Upper lobe of right lung (tissue), 1 donor: ENCODE measurements around the gene VPS50. TPM values are rescaled to one million over a fixed set of nuclear protein-coding genes. Genes with fewer than 3 reads are reported as not detected.
"Not testable (repeated sequence)": the region's sequence is repeated elsewhere in the genome, so short reads cannot be mapped to it uniquely, and the experiment has no call there.

Experiments used
- ATAC-seq: fragments of 200-7000 bp; cut with Tn5 transposase; one replicate; pipeline ENCODE4 v1.9.1; 2020; ENCODE audit warnings: mild to moderate bottlenecking, moderate library complexity
- DNase-seq: peaks from one replicate; pipeline ENCODE4 v3.0.0-alpha.2; 2020
- H3K27ac ChIP-seq: fragments of 200-600 bp; one replicate; pipeline ENCODE4 v1.8.0; 2022
- H3K27me3 ChIP-seq: fragments of 200-600 bp; one replicate; pipeline ENCODE4 v1.8.0; 2022; ENCODE audit warnings: mild to moderate bottlenecking
- H3K36me3 ChIP-seq: fragments of 200-600 bp; one replicate; pipeline ENCODE4 v1.8.0; 2022
- H3K4me1 ChIP-seq: fragments of 200-600 bp; one replicate; pipeline ENCODE4 v1.8.0; 2022
- H3K4me3 ChIP-seq: fragments of 200-600 bp; one replicate; pipeline ENCODE4 v1.8.0; 2022; ENCODE audit warnings: mild to moderate bottlenecking
- H3K9me3 ChIP-seq: fragments of 200-600 bp; one replicate; pipeline ENCODE4 v1.8.0; 2022
- CTCF ChIP-seq: fragments of 200-600 bp; IDR thresholded peaks from one replicate; pipeline ENCODE4 v1.8.0; 2022; ENCODE audit warnings: antibody characterized with exemption
- intact Hi-C: fragments of 100-400 bp; cut with DNase I; formaldehyde crosslinking; loops from one replicate; pipeline ENCODE4 v1.11.0; 2022
- total RNA-seq: library from RNA; stranded (reverse); fragmentation: NEBNext Ultra II Directional; extraction: Animal tissue kit (Norgen Biotek cat#: 25700); gene quantifications from one replicate; pipeline ENCODE4 v1.2.1, GENCODE V29; 2021
- donor health status: DM: no; HTN: yes; CAD: no; lungs with severe emphysema.

Gene VPS50
- total RNA-seq, 1 donor from 2014 or later: 30.2 TPM

- no peak for ATAC-seq
- Histone ChIP-seq H3K27me3 (no peaks in the 10 kb centered on the region), H3K27ac (no peak overlapping the region), H3K36me3 (peaks cover 31% of the 10 kb centered on the region), H3K4me3 (no peak overlapping the region), H3K9me3 (no peaks in the 10 kb centered on the region), H3K4me1 (no peaks in the 10 kb centered on the region)
- TF ChIP-seq CTCF: no peak
- intact Hi-C loops: no loop called here
- DNase-seq: no peak
Observed at GRCh38 chr7:93361853-93362252, 129.7 kb downstream of the VPS50 start.

DNA sequence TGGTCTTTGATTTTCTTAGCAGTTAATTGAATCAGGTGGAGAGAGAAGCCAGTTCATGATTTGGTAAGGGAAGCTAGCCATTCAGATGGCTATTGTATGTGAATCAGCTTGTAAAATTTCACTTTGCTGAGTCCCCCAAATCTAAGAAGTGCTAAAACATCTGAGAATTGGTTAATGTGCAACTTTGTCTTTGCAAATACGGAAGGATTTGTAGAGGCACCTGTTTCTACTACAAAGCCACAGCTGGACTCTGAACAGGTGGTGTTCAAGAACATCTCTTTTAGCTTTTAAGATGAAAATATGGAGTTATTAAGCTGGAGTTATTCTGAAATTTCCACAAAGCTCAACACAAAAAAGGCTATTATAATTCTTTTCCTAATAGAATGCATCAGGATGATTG is 132.6 kb downstream of the VPS50 start:
- intact Hi-C loops: no loop called here

GRCh38 chr7:93365341-93365740 is 133.2 kb downstream of the VPS50 start:
- TF ChIP-seq CTCF: no peak
- DNase-seq: no peak
- no peak overlapping the region for H3K4me3 ChIP-seq
- intact Hi-C loops: no loop called here
- H3K4me1 ChIP-seq: no peaks in the 10 kb centered on the region
- no peaks in the 10 kb centered on the region for H3K27me3 ChIP-seq
- no peaks in the 10 kb centered on the region for H3K9me3 ChIP-seq
- H3K36me3 ChIP-seq: no peaks in the 10 kb centered on the region
- no peak for ATAC-seq
- no peak overlapping the region for H3K27ac ChIP-seq

More for the DNA sequence above, 132.6 kb downstream of the VPS50 start:
- Histone ChIP-seq H3K27me3 (no peaks in the 10 kb centered on the region), H3K4me1 (no peaks in the 10 kb centered on the region), H3K36me3 (peaks cover 3% of the 10 kb centered on the region), H3K4me3 (no peak overlapping the region), H3K9me3 (no peaks in the 10 kb centered on the region), H3K27ac (no peak overlapping the region)
- ATAC-seq (no peak), DNase-seq (no peak)
- TF ChIP-seq CTCF: no peak

DNA sequence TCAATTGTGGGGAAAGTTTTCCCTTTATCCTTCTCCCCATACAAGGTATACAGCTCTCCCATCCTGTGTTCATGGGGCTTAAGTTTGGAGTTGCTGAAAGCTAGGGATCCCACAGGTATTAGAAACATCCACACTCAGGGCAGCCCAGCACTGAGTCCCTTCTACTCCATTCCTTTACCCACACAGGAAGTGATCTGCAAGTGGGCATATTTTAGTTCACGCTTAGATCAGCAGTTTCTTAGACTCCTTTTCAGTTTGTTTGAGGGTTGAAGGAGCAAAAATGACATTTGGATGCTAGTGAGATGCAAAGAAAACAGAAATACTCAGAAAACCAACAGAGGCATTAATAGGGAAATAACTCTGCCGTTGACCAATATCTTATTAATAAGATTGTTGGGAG is 134.7 kb downstream of the VPS50 start:
- ATAC-seq (no peak), DNase-seq (no peak)
- Histone ChIP-seq H3K9me3 (no peaks in the 10 kb centered on the region), H3K4me3 (no peak overlapping the region), H3K27ac (no peak overlapping the region), H3K27me3 (no peaks in the 10 kb centered on the region), H3K36me3 (no peaks in the 10 kb centered on the region), H3K4me1 (no peaks in the 10 kb centered on the region)
- TF ChIP-seq CTCF: no peak
- intact Hi-C loops: no loop called here

GRCh38 chr7:93367254-93367653 is 135.1 kb downstream of the VPS50 start:
- intact Hi-C loops: no loop called here
- H3K4me3 ChIP-seq: no peak overlapping the region
- H3K27me3 ChIP-seq: no peaks in the 10 kb centered on the region
- DNase-seq: no peak
- no peak overlapping the region for H3K27ac ChIP-seq
- no peaks in the 10 kb centered on the region for H3K4me1 ChIP-seq
- no peak for ATAC-seq
- no peak for TF ChIP-seq CTCF
- H3K9me3 ChIP-seq: no peaks in the 10 kb centered on the region
- H3K36me3 ChIP-seq: no peaks in the 10 kb centered on the region

DNA sequence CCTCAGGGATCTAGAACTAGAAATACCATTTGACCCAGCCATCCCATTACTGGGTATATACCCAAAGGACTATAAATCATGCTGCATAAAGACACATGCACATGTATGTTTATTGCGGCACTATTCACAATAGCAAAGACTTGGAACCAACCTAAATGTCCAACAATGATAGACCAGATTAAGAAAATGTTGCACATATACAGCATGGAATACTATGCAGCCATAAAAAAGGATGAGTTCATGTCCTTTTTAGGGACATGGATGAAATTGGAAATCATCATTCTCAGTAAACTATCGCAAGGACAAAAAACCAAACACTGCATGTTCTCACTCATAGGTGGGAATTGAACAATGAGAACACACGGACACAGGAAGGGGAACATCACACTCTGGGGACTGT is 138.8 kb downstream of the VPS50 start:
- H3K27me3 ChIP-seq, H3K36me3 ChIP-seq, H3K4me1 ChIP-seq, ATAC-seq, DNase-seq, H3K9me3 ChIP-seq, H3K4me3 ChIP-seq, intact Hi-C loops, H3K27ac ChIP-seq: not testable (repeated sequence)
